H1 (cell line): Measurements from ENCODE around the gene EIF4E. TPM values are rescaled to one million over a fixed set of nuclear protein-coding genes. Genes with fewer than 3 reads are reported as not detected.

Experiments
- CTCF ChIA-PET: fragments of 300-600 bp; sonication (Branson Sonifier 250); formaldehyde crosslinking; loops from one replicate; lab custom pipeline; 2021; ENCODE audit not compliant: partially characterized antibody; lab: Charles Lee
- POLR2A ChIA-PET: fragments of 300-600 bp; sonication (Branson Sonifier 250); formaldehyde crosslinking; loops from one replicate; lab custom pipeline; 2021; ENCODE audit warnings: inconsistent platforms; ENCODE audit not compliant: partially characterized antibody; lab: Charles Lee
- DNase-seq, 2 experiments: peaks; one replicate each; pipeline versions ENCODE4 v3.0.0 to v3.0.0-alpha.2; 2010 to 2022; ENCODE audit warnings: low spot score in 2 of 2, low read depth in 1 of 2, mixed read lengths in 1 of 2
- FAIRE-seq: peaks from 2 replicates; lab custom pipeline; 2011; peaks lifted over from hg19 to GRCh38; lab: Jason Lieb, UNC
- H2AFZ ChIP-seq: 2 replicates; pipeline ENCODE4 v1.8.1; 2012; ENCODE audit warnings: low read length, inconsistent platforms
- H2AK5ac ChIP-seq: 2 replicates; pipeline ENCODE4 v1.6.1; 2013; ENCODE audit warnings: low read depth, low read length
- H2BK120ac ChIP-seq: replicated peaks from 2 replicates; pipeline ENCODE3; 2013; ENCODE audit warnings: low read depth, low read length, inconsistent platforms
- H2BK12ac ChIP-seq: 2 replicates; pipeline ENCODE4 v1.6.1; 2013; ENCODE audit warnings: low read depth, low read length
- H2BK15ac ChIP-seq: 2 replicates; pipeline ENCODE4 v1.6.1; 2013; ENCODE audit warnings: low read length
- H2BK20ac ChIP-seq: 2 replicates; pipeline ENCODE4 v1.6.1; 2013; ENCODE audit warnings: low read length
- H2BK5ac ChIP-seq: 2 replicates; pipeline ENCODE4 v1.6.1; 2013; ENCODE audit warnings: low read depth, low read length
- H3K14ac ChIP-seq: 2 replicates; pipeline ENCODE4 v1.6.1; 2013; ENCODE audit warnings: inconsistent platforms; ENCODE audit not compliant: insufficient read length
- H3K18ac ChIP-seq: 2 replicates; pipeline ENCODE4 v1.6.1; 2013; ENCODE audit warnings: low read length; ENCODE audit errors: extremely low read depth
- H3K23ac ChIP-seq: 2 replicates; pipeline ENCODE4 v1.6.1; 2013; ENCODE audit warnings: inconsistent platforms; ENCODE audit not compliant: insufficient read length
- H3K23me2 ChIP-seq: 2 replicates; pipeline ENCODE4 v1.6.1; 2013; ENCODE audit warnings: low read depth, low read length
- H3K27ac ChIP-seq: 2 replicates; pipeline ENCODE4 v1.6.1; 2011; ENCODE audit warnings: low read depth, low read length, inconsistent platforms
- H3K27me3 ChIP-seq, 4 experiments: replicated peaks in 1 of 4; 1 replicate in 1 of 4; 2 replicates in 3 of 4; pipeline versions ENCODE4 v1.6.1 to v1.8.1; 2011 to 2013; ENCODE audit warnings: low read length in 3 of 4, mild to moderate bottlenecking in 3 of 4, inconsistent platforms in 2 of 4, mixed read lengths in 2 of 4, moderate library complexity in 1 of 4; ENCODE audit not compliant: control insufficient read depth in 3 of 4, insufficient read depth in 3 of 4; ENCODE audit errors: extremely low read depth in 1 of 4
- H3K36me3 ChIP-seq, 4 experiments: 2 replicates each; pipeline versions ENCODE4 v1.6.1 to v1.8.1; 2011 to 2013; ENCODE audit warnings: mild to moderate bottlenecking in 4 of 4, low read length in 3 of 4, moderate library complexity in 2 of 4, control low read depth in 1 of 4, inconsistent platforms in 1 of 4; ENCODE audit not compliant: insufficient read depth in 4 of 4, control insufficient read depth in 2 of 4
- H3K4ac ChIP-seq: replicated peaks from 2 replicates; pipeline ENCODE3; 2013; ENCODE audit warnings: low read length, low read depth, mixed read lengths, inconsistent platforms; ENCODE audit not compliant: insufficient read length
- H3K4me1 ChIP-seq, 4 experiments: replicated peaks in 1 of 4; 1 replicate in 1 of 4; 2 replicates in 3 of 4; pipeline versions ENCODE4 v1.6.1 to v1.8.1; 2011 to 2013; ENCODE audit warnings: low read length in 3 of 4, inconsistent platforms in 2 of 4, mixed read lengths in 1 of 4; ENCODE audit not compliant: insufficient read depth in 4 of 4, control insufficient read depth in 3 of 4
- H3K4me2 ChIP-seq, 2 experiments: 2 replicates each; pipeline versions ENCODE4 v1.6.1 to v1.8.1; 2011 to 2013; ENCODE audit warnings: low read depth in 2 of 2, low read length in 2 of 2, control low read depth in 1 of 2, inconsistent platforms in 1 of 2, mild to moderate bottlenecking in 1 of 2; ENCODE audit not compliant: insufficient read depth in 1 of 2
- H3K4me3 ChIP-seq, 4 experiments: fragments of 200-600, 300-600 bp in 1 of 4; sonication (generic), shearing (Covaris generic), sonication (Bioruptor Twin) in 1 of 4; 2 replicates each; pipeline versions ENCODE4 v1.5.1 to v1.8.1; 2011 to 2016; ENCODE audit warnings: low read length in 4 of 4, low read depth in 3 of 4, control low read depth in 2 of 4, inconsistent platforms in 2 of 4, mild to moderate bottlenecking in 2 of 4, mixed read lengths in 1 of 4, moderate library complexity in 1 of 4; ENCODE audit not compliant: insufficient read depth in 2 of 4; ENCODE audit errors: extremely low read depth in 1 of 4
- H3K56ac ChIP-seq: replicated peaks from 2 replicates; pipeline ENCODE3; 2013; ENCODE audit warnings: low read depth, mild to moderate bottlenecking, mixed read lengths, low read length, inconsistent platforms; ENCODE audit not compliant: insufficient read length
- H3K79me1 ChIP-seq: 2 replicates; pipeline ENCODE4 v1.6.1; 2013; ENCODE audit warnings: low read depth, low read length, control low read depth
- H3K79me2 ChIP-seq, 2 experiments: 2 replicates each; pipeline versions ENCODE4 v1.6.1 to v1.8.1; 2012 to 2013; ENCODE audit warnings: low read length in 2 of 2, mild to moderate bottlenecking in 2 of 2, inconsistent platforms in 1 of 2; ENCODE audit not compliant: insufficient read depth in 2 of 2, control insufficient read depth in 1 of 2
- H3K9ac ChIP-seq, 4 experiments: replicated peaks in 1 of 4; 1 replicate in 1 of 4; 2 replicates in 3 of 4; pipeline versions ENCODE4 v1.6.1 to v1.8.1; 2011 to 2013; ENCODE audit warnings: low read depth in 3 of 4, low read length in 3 of 4, control low read depth in 2 of 4, mild to moderate bottlenecking in 2 of 4, moderate library complexity in 2 of 4, inconsistent platforms in 1 of 4; ENCODE audit errors: extremely low read depth in 1 of 4
- H3K9me3 ChIP-seq, 2 experiments: 2 replicates each; pipeline versions ENCODE4 v1.6.1 to v1.8.1; 2012 to 2013; ENCODE audit warnings: mild to moderate bottlenecking in 2 of 2, moderate library complexity in 2 of 2, control low read depth in 1 of 2, inconsistent platforms in 1 of 2, low read depth in 1 of 2, low read length in 1 of 2, mixed read lengths in 1 of 2; ENCODE audit not compliant: insufficient read depth in 2 of 2
- H4K20me1 ChIP-seq, 2 experiments: replicated peaks in 1 of 2; 2 replicates each; pipeline versions ENCODE3 to v1.8.1; 2011 to 2013; ENCODE audit warnings: inconsistent platforms in 2 of 2, low read length in 2 of 2, mild to moderate bottlenecking in 1 of 2; ENCODE audit not compliant: insufficient read depth in 2 of 2, control insufficient read depth in 1 of 2
- H4K5ac ChIP-seq: 2 replicates; pipeline ENCODE4 v1.6.1; 2013; ENCODE audit warnings: low read length, low read depth, mixed read lengths, inconsistent platforms; ENCODE audit not compliant: insufficient read length
- H4K8ac ChIP-seq: 2 replicates; pipeline ENCODE4 v1.8.0; 2013; ENCODE audit warnings: mild to moderate bottlenecking, moderate library complexity, low read length, inconsistent platforms; ENCODE audit not compliant: insufficient read depth; ENCODE audit errors: extremely low read depth
- H4K91ac ChIP-seq: replicated peaks from 2 replicates; pipeline ENCODE3; 2013; ENCODE audit warnings: low read length, mixed read lengths, inconsistent platforms; ENCODE audit not compliant: insufficient read length
- ASH2L ChIP-seq: fragments of 200-600, 300-600 bp; sonication (generic); IDR thresholded peaks from one replicate; pipeline ENCODE4 v1.7.1; 2017; ENCODE audit warnings: low read length
- CEBPB ChIP-seq: IDR thresholded peaks from 2 replicates; pipeline ENCODE4 v1.6.1; 2012; ENCODE audit warnings: low read depth, low read length
- E2F6 ChIP-seq: IDR thresholded peaks from 2 replicates; pipeline ENCODE4 v1.6.1; 2012; ENCODE audit warnings: inconsistent platforms
- GTF2F1 ChIP-seq: IDR thresholded peaks from 2 replicates; pipeline ENCODE4 v1.6.1; 2012; ENCODE audit warnings: low read depth, low read length, improper control_type of control experiment, borderline replicate concordance
- KDM1A ChIP-seq: fragments of 200-600, 300-600 bp; sonication (generic); IDR thresholded peaks from 2 replicates; pipeline ENCODE4 v1.7.1; 2016; ENCODE audit warnings: mild to moderate bottlenecking, low read length, borderline replicate concordance
- POLR2AphosphoS5 ChIP-seq: IDR thresholded peaks from 2 replicates; pipeline ENCODE4 v1.6.1; 2011; ENCODE audit warnings: low read depth, low read length
- POU5F1 ChIP-seq: IDR thresholded peaks from 2 replicates; pipeline ENCODE4 v1.6.1; 2011; ENCODE audit warnings: low read depth, mild to moderate bottlenecking, low read length, moderate library complexity
- RBBP5 ChIP-seq: IDR thresholded peaks from 2 replicates; pipeline ENCODE4 v1.7.1; 2012; ENCODE audit warnings: low read depth, mild to moderate bottlenecking, inconsistent platforms, low read length, moderate library complexity, borderline replicate concordance
- RFX5 ChIP-seq: IDR thresholded peaks from 2 replicates; pipeline ENCODE4 v1.6.1; 2011; ENCODE audit warnings: low read depth, low read length, improper control_type of control experiment, borderline replicate concordance
- RNF2 ChIP-seq: fragments of 200-900, 300-1000 bp; sonication (generic); IDR thresholded peaks from 2 replicates; pipeline ENCODE4 v1.7.1; 2016; ENCODE audit warnings: borderline replicate concordance, low read depth, mild to moderate bottlenecking, antibody characterized with exemption, low read length; ENCODE audit not compliant: poor library complexity, severe bottlenecking; ENCODE audit errors: missing control alignments
- RXRA ChIP-seq: IDR thresholded peaks from 2 replicates; pipeline ENCODE4 v1.6.1; 2011; ENCODE audit warnings: low read depth, mild to moderate bottlenecking, low read length, moderate library complexity; ENCODE audit not compliant: insufficient read depth
- SIX5 ChIP-seq: IDR thresholded peaks from 2 replicates; pipeline ENCODE4 v1.6.1; 2011; ENCODE audit warnings: mild to moderate bottlenecking, low read depth, low read length
- TEAD4 ChIP-seq: IDR thresholded peaks from 2 replicates; pipeline ENCODE4 v1.6.1; 2012; ENCODE audit warnings: low read depth, low read length, inconsistent platforms, mixed read lengths
- WGBS, 2 experiments: shearing (Covaris generic) in 1 of 2; methylation state at CpG; one replicate each; pipeline versions ENCODE4 v1.1.6 to v1.1.7; 2013 to 2015; ENCODE audit warnings: low lambda C conversion rate in 2 of 2, mixed read lengths in 2 of 2, inconsistent platforms in 1 of 2, low coverage in 1 of 2, missing lambda C conversion rate in 1 of 2; ENCODE audit not compliant: insufficient replicate concordance in 2 of 2, insufficient coverage in 1 of 2, insufficient read length in 1 of 2; ENCODE audit errors: extremely low coverage in 1 of 2, missing lambda C conversion rate in 1 of 2; 5-methylcytosine and 5-hydroxymethylcytosine counted together
- polyA plus RNA-seq, 7 experiments: library from polyadenylated mRNA; depleted of rRNA in 3 of 7; stranded (reverse) in 5 of 7; unstranded in 2 of 7; fragments of >200 nt in 5 of 7; fragments of 200-250 nt in 2 of 7; gene quantifications; 1 replicate in 5 of 7; 2 replicates in 1 of 7; 4 replicates in 1 of 7; pipeline versions ENCODE4 v1.2.1 to v1.2.3, GENCODE V29; 2011 to 2013; ENCODE audit warnings: missing spikeins in 2 of 7, mixed read lengths in 2 of 7
- total RNA-seq: library from RNA; stranded (reverse); fragmentation: NEBNext Ultra II Directional; extraction: Animal tissue kit (Norgen Biotek cat#: 25700); gene quantifications from 2 replicates; pipeline ENCODE4 v1.2.1, GENCODE V29; 2021

EIF4E gene
- total and polyA plus RNA-seq, 2 of the 8 experiments (the other 6 are each of a cell fraction or from before 2014, with no cell fraction given): 59.6 to 185 TPM

- H3K23me2 ChIP-seq: no peaks in the 10 kb centered on the region
- no peak overlapping the region for H3K18ac ChIP-seq
- peaks cover 24 to 35% of the 10 kb centered on the region in 2 experiments for H4K20me1 ChIP-seq
- FAIRE-seq (no peak), DNase-seq (no peak)
- no peak overlapping the region for H2AFZ ChIP-seq
- no peak overlapping the region for H4K5ac ChIP-seq
- H3K36me3 ChIP-seq: peaks cover 0 to 4% (median 0%) of the 10 kb centered on the region in 4 experiments; a peak in 1 of 8 replicates
- H3K9me3 ChIP-seq: no peaks in the 10 kb centered on the region
- H4K8ac ChIP-seq: no peak overlapping the region
- H3K4me1 ChIP-seq: peaks cover 0 to 9% (median 3%) of the 10 kb centered on the region in 4 experiments; a peak in 3 of 7 replicates
- no peak overlapping the region for H2BK120ac ChIP-seq
- no peak overlapping the region for H3K9ac ChIP-seq
- no peak overlapping the region for H2AK5ac ChIP-seq
- no peak overlapping the region for H3K27ac ChIP-seq
- ChIA-PET POLR2A (interaction anchor here (1.1 to 2.0 kb wide), 2 partner anchors 19 to 20 kb away, joined by 4 to 10 read pairs; partner anchors contain the start of gene EIF4E), CTCF (interaction anchor here (0.9 to 1.9 kb wide), 3 partner anchors 17 to 147 kb away, joined by 4 to 7 read pairs (median 5); partner anchors contain the start of gene METAP1)
- no peak overlapping the region for H3K23ac ChIP-seq
- H3K4ac ChIP-seq: no peak overlapping the region
- peaks cover 2% of the 10 kb centered on the region; the same call in 1 of the 2 replicates for H3K79me1 ChIP-seq
- no peak overlapping the region for H3K4me3 ChIP-seq
- H2BK12ac ChIP-seq: no peak overlapping the region
- no peaks in the 10 kb centered on the region for H3K27me3 ChIP-seq
- no peak overlapping the region for H2BK15ac ChIP-seq
- H3K4me2 ChIP-seq: no peak overlapping the region
- no peak overlapping the region for H4K91ac ChIP-seq
- H3K56ac ChIP-seq: no peak overlapping the region
- H3K14ac ChIP-seq: no peak overlapping the region
- no peak overlapping the region for H2BK5ac ChIP-seq
- WGBS, 2 experiments: 85% methylated on average over 2 of the region's 2 CpGs; no CpG with 5 or more reads in 1 of the 2 experiments
- H2BK20ac ChIP-seq: no peak overlapping the region
- H3K79me2 ChIP-seq: peaks cover 57 to 100% of the 10 kb centered on the region in 2 experiments
- TF ChIP-seq RXRA (no peak), POU5F1 (no peak), GTF2F1 (no peak), RNF2 (no peak), KDM1A (no peak), POLR2AphosphoS5 (no peak), E2F6 (no peak), CEBPB (no peak), SIX5 (no peak), RFX5 (no peak), TEAD4 (no peak), ASH2L (no peak), RBBP5 (no peak)
These were observed 20.1 kb downstream of the EIF4E start for GRCh38 chr4:98908703-98909262.
